ENCODE results near the gene PDF. TPM values are rescaled to one million over a fixed set of nuclear protein-coding genes. Genes with fewer than 3 reads are reported as not detected.

PDF gene
- total RNA-seq, 1 donor from 2014 or later: 12.0 TPM

DNA sequence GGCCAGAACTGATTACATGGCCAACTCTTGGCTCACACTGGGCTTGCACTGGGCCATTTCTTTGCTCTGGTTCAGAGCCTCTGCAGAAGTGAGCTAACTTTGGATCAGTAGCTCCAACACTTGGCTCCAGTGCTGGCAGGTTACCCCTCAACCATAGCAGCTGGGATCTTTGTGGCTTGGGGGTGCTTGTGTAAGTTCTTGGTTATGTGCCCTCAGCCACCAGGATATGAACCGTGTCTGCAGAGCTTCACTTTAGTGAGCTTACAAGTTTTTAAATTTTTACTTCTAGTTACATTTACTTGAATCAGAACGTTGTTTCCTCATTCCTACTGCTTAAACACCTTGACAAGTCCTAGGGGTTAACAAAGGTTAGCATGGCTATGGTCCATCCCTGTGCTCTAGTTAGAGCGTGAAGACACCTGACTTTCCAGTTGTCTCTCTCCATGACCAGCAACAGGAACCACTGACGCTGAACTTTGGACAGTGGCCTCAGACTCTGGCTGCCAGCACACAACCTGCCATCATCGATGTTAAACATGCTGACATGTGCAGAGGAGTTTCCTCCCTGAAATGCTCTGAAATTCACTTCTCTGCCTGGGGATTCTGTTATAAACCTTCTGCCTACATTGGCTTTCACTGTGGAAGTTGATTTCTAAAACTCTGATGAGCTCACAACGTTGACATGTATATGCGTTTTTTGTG, 4.1 kb downstream of the PDF start:
- Mint-ChIP-seq H3K27ac (ENCODE audit: unreplicated experiment) (no peak overlapping the region), H3K4me1 (ENCODE audit: low read depth, unreplicated experiment) (peaks cover 11% of the 10 kb centered on the region), H3K27me3 (ENCODE audit: unreplicated experiment) (peaks cover 7% of the 10 kb centered on the region), H3K9me3 (ENCODE audit: unreplicated experiment) (peaks cover 10% of the 10 kb centered on the region), H3K4me3 (ENCODE audit: unreplicated experiment) (no peak overlapping the region), H3K36me3 (ENCODE audit: unreplicated experiment) (peaks cover 6% of the 10 kb centered on the region)
- DNase-seq: no peak
- TF ChIP-seq, protein P1, sequence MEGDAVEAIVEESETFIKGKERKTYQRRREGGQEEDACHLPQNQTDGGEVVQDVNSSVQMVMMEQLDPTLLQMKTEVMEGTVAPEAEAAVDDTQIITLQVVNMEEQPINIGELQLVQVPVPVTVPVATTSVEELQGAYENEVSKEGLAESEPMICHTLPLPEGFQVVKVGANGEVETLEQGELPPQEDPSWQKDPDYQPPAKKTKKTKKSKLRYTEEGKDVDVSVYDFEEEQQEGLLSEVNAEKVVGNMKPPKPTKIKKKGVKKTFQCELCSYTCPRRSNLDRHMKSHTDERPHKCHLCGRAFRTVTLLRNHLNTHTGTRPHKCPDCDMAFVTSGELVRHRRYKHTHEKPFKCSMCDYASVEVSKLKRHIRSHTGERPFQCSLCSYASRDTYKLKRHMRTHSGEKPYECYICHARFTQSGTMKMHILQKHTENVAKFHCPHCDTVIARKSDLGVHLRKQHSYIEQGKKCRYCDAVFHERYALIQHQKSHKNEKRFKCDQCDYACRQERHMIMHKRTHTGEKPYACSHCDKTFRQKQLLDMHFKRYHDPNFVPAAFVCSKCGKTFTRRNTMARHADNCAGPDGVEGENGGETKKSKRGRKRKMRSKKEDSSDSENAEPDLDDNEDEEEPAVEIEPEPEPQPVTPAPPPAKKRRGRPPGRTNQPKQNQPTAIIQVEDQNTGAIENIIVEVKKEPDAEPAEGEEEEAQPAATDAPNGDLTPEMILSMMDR (IDR thresholded peaks at IDR 0.05; ENCODE audit: partially characterized antibody, unreplicated experiment): no peak

DNA sequence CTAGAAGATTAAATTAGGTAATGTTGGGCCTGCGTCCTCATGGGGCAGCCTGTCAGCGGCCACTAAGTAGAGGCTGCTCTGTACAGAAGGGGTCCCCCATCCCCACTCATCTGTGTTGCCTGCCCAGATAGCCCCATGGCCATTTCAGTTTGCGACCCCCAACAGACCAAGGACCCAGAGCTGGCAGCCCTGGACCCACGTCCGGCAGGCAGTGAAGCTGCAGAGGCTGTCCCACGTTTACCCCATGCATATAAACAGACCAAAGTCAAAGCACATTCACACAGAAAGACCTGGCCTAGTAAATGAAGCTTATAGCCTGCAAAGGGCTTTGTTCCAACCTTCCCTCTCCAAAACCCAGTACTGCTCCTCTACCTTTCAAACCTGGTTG, 4.6 kb downstream of the PDF start:
- Mint-ChIP-seq H3K27me3 (ENCODE audit: unreplicated experiment) (peaks cover 7% of the 10 kb centered on the region), H3K4me3 (ENCODE audit: unreplicated experiment) (no peak overlapping the region), H3K4me1 (ENCODE audit: low read depth, unreplicated experiment) (peaks cover 11% of the 10 kb centered on the region), H3K27ac (ENCODE audit: unreplicated experiment) (no peak overlapping the region), H3K9me3 (ENCODE audit: unreplicated experiment) (peaks cover 8% of the 10 kb centered on the region), H3K36me3 (ENCODE audit: unreplicated experiment) (peaks cover 6% of the 10 kb centered on the region)
- no peak for DNase-seq
- TF ChIP-seq, protein P1 (IDR thresholded peaks at IDR 0.05; ENCODE audit: partially characterized antibody, unreplicated experiment): no peak

DNA sequence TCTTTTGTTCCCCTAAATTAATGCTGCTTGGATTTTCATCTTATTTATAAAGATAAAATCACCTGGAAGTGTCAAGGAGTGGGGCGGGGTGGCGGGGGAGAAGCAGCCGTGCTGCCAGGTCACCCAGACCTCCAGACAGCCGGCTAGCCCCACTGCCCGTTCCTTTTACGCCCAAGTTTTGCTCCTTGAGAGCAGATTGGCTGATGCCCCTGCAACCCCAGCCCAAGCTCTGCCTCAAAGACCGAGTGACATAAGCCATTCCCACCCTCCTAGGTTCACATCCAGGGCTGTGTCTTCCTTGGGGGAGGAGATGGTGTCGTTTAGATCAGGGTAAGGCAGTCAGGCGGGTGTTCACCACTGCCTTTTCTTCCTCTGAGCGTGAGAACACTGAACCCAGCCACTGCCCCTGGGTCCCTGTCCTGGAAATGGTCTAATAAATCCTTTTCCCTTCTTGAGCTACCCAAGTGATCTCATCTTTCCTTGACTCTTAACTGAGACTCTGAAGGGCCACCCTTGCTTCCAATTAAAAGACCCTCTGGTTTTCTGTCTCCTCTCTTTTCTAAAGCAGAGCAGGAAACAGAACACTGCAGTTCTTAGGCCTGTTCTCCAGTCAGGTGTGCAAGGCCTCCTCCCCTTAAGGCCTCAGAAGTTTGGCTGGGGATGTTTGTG, 5.7 kb downstream of the PDF start:
- Mint-ChIP-seq H3K4me3 (ENCODE audit: unreplicated experiment) (no peak overlapping the region), H3K27ac (ENCODE audit: unreplicated experiment) (no peak overlapping the region), H3K4me1 (ENCODE audit: low read depth, unreplicated experiment) (peaks cover 11% of the 10 kb centered on the region), H3K36me3 (ENCODE audit: unreplicated experiment) (peaks cover 6% of the 10 kb centered on the region), H3K27me3 (ENCODE audit: unreplicated experiment) (peaks cover 7% of the 10 kb centered on the region), H3K9me3 (ENCODE audit: unreplicated experiment) (peaks cover 8% of the 10 kb centered on the region)
- TF ChIP-seq, protein P1 (IDR thresholded peaks at IDR 0.05; ENCODE audit: partially characterized antibody, unreplicated experiment): no peak
- DNase-seq: no peak

DNA sequence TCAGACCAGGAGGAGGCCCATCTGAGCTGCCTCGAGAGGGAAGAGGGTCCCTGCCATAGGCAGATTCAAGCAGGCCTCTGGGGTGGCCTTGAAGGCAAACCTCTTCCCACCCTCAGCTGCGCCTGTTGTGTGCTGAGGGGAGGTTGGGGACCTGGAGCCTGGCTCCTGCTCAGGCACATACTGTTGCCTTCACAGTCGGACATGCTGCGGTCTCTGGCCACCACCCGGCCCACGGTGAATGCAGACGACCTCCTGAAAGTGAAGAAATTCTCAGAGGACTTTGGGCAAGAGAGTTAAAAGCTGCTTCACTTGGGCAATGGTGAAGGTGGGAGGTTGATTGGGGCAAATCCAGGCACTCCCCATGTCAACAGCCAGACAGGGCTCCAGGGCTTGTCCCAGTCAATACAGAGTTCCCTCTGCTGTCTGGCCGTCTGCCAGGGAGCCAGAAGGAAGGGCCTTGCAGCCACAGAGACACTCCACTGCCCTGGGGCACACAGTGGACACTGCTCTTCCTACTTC, 6.3 kb downstream of the PDF start:
- Mint-ChIP-seq H3K27ac (ENCODE audit: unreplicated experiment) (no peak overlapping the region), H3K27me3 (ENCODE audit: unreplicated experiment) (peaks cover 8% of the 10 kb centered on the region), H3K4me3 (ENCODE audit: unreplicated experiment) (no peak overlapping the region), H3K36me3 (ENCODE audit: unreplicated experiment) (peaks cover 10% of the 10 kb centered on the region), H3K9me3 (ENCODE audit: unreplicated experiment) (peaks cover 6% of the 10 kb centered on the region), H3K4me1 (ENCODE audit: low read depth, unreplicated experiment) (peaks cover 8% of the 10 kb centered on the region)
- DNase-seq: no peak
- TF ChIP-seq, protein P1 (IDR thresholded peaks at IDR 0.05; ENCODE audit: partially characterized antibody, unreplicated experiment): no peak

DNA sequence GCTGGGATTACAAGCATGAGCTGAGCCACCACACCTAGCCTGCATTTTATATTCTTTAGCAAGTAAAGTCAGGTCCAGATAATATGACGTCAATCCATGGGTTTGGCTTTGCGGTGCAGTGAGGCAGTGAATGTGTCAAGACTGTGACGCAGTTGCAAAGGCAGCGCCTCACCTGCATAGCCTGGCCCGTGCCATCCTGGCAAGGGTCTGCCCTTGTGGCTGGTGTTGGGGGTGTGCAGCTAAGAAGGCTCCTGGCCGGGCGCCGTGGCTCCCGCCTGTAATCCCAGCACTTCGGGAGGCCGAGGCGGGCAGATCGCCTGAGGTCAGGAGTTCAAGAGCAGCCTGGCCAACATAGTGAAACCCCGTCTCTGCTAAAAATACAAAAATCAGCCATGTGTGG, 7.0 kb downstream of the PDF start:
- H3K4me1 Mint-ChIP-seq (ENCODE audit: low read depth, unreplicated experiment): peaks cover 3% of the 10 kb centered on the region
- peaks cover 10% of the 10 kb centered on the region for H3K36me3 Mint-ChIP-seq (ENCODE audit: unreplicated experiment)
- TF ChIP-seq, protein P1 (IDR thresholded peaks at IDR 0.05; ENCODE audit: partially characterized antibody, unreplicated experiment): no peak
- H3K9me3 Mint-ChIP-seq (ENCODE audit: unreplicated experiment): peaks cover 2% of the 10 kb centered on the region
- no peak for DNase-seq
- H3K27me3 Mint-ChIP-seq (ENCODE audit: unreplicated experiment): peaks cover 4% of the 10 kb centered on the region
- H3K4me3 Mint-ChIP-seq (ENCODE audit: unreplicated experiment): no peak overlapping the region
- no peak overlapping the region for H3K27ac Mint-ChIP-seq (ENCODE audit: unreplicated experiment)

All from glutamatergic neuron (in vitro differentiated cells).